H9 (cell line): ENCODE results near the gene POLE2. TPM values are rescaled to one million over a fixed set of nuclear protein-coding genes. Genes with fewer than 3 reads are reported as not detected.

Experiments
- DNase-seq: peaks from one replicate; pipeline ENCODE4 v3.0.0-alpha.2; 2017
- H2AFZ ChIP-seq: one replicate; pipeline ENCODE4 v1.6.1; 2013; ENCODE audit warnings: mild to moderate bottlenecking, low read length, control low read depth, moderate library complexity
- H2AK5ac ChIP-seq: 2 replicates; pipeline ENCODE4 v1.6.1; 2013; ENCODE audit warnings: low read length, control low read depth, mixed read lengths; ENCODE audit not compliant: insufficient read length
- H2BK120ac ChIP-seq: one replicate; pipeline ENCODE4 v1.6.1; 2013; ENCODE audit warnings: low read depth, mild to moderate bottlenecking, low read length, control low read depth, inconsistent platforms; ENCODE audit not compliant: poor library complexity, severe bottlenecking
- H2BK12ac ChIP-seq: 2 replicates; pipeline ENCODE4 v1.6.1; 2013; ENCODE audit warnings: low read length, control low read depth, mixed read lengths, low read depth; ENCODE audit not compliant: insufficient read length
- H2BK15ac ChIP-seq: 2 replicates; pipeline ENCODE4 v1.6.1; 2013; ENCODE audit warnings: low read depth, low read length, control low read depth
- H2BK20ac ChIP-seq: one replicate; pipeline ENCODE4 v1.6.1; 2013; ENCODE audit warnings: low read depth, mild to moderate bottlenecking, low read length, control low read depth, inconsistent platforms; ENCODE audit not compliant: poor library complexity, severe bottlenecking
- H2BK5ac ChIP-seq: 2 replicates; pipeline ENCODE4 v1.6.1; 2013; ENCODE audit warnings: low read length, control low read depth, mixed read lengths; ENCODE audit not compliant: insufficient read length
- H3K14ac ChIP-seq: 2 replicates; pipeline ENCODE4 v1.6.1; 2013; ENCODE audit warnings: low read length, control low read depth; ENCODE audit not compliant: insufficient read depth
- H3K18ac ChIP-seq: 2 replicates; pipeline ENCODE4 v1.6.1; 2013; ENCODE audit warnings: low read depth, mild to moderate bottlenecking, mixed read lengths, low read length, control low read depth; ENCODE audit not compliant: insufficient read length
- H3K23ac ChIP-seq: 2 replicates; pipeline ENCODE4 v1.6.1; 2013; ENCODE audit warnings: low read length, control low read depth, mixed read lengths, low read depth; ENCODE audit not compliant: insufficient read length
- H3K23me2 ChIP-seq: 2 replicates; pipeline ENCODE4 v1.6.1; 2013; ENCODE audit warnings: low read depth, mild to moderate bottlenecking, mixed read lengths, low read length, control low read depth; ENCODE audit not compliant: insufficient read length, poor library complexity, severe bottlenecking
- H3K27ac ChIP-seq: 2 replicates; pipeline ENCODE4 v1.5.1; 2013; ENCODE audit warnings: low read length, control low read depth, mixed read lengths, low read depth; ENCODE audit not compliant: insufficient read length
- H3K27me3 ChIP-seq: 2 replicates; pipeline ENCODE4 v1.6.1; 2013; ENCODE audit warnings: low read length, control low read depth, inconsistent platforms; ENCODE audit not compliant: insufficient read depth
- H3K4ac ChIP-seq: 2 replicates; pipeline ENCODE4 v1.6.1; 2013; ENCODE audit warnings: low read depth, mild to moderate bottlenecking, control low read depth, inconsistent platforms, low read length, moderate library complexity
- H3K4me1 ChIP-seq: 2 replicates; pipeline ENCODE4 v1.6.1; 2013; ENCODE audit warnings: low read length, control low read depth, inconsistent platforms; ENCODE audit not compliant: insufficient read depth
- H3K4me2 ChIP-seq: 2 replicates; pipeline ENCODE4 v1.6.1; 2013; ENCODE audit warnings: low read length, control low read depth, mixed read lengths; ENCODE audit not compliant: insufficient read length, insufficient read depth
- H3K56ac ChIP-seq: 2 replicates; pipeline ENCODE4 v1.6.1; 2013; ENCODE audit warnings: low read depth, mild to moderate bottlenecking, mixed read lengths, low read length, control low read depth; ENCODE audit not compliant: insufficient read length
- H3K79me1 ChIP-seq: 2 replicates; pipeline ENCODE4 v1.6.1; 2013; ENCODE audit warnings: low read depth, mild to moderate bottlenecking, moderate library complexity, low read length, control low read depth, inconsistent platforms; ENCODE audit not compliant: insufficient read depth, poor library complexity, severe bottlenecking
- H3K79me2 ChIP-seq: 2 replicates; pipeline ENCODE4 v1.6.1; 2013; ENCODE audit warnings: low read length, control low read depth, inconsistent platforms; ENCODE audit not compliant: insufficient read depth
- H3K9ac ChIP-seq: 2 replicates; pipeline ENCODE4 v1.6.1; 2013; ENCODE audit warnings: low read length, control low read depth, mixed read lengths; ENCODE audit not compliant: insufficient read length; ENCODE audit errors: extremely low read depth
- H3K9me3 ChIP-seq: one replicate; pipeline ENCODE4 v1.6.1; 2013; ENCODE audit warnings: low read depth, low read length, inconsistent platforms; ENCODE audit not compliant: control insufficient read depth
- H3T11ph ChIP-seq: one replicate; pipeline ENCODE4 v1.6.1; 2013; ENCODE audit warnings: mild to moderate bottlenecking, low read length, control low read depth, inconsistent platforms
- H4K20me1 ChIP-seq: one replicate; pipeline ENCODE4 v1.6.1; 2013; ENCODE audit not compliant: control insufficient read depth, insufficient read length, insufficient read depth
- H4K5ac ChIP-seq: 2 replicates; pipeline ENCODE4 v1.6.1; 2013; ENCODE audit warnings: low read depth, mild to moderate bottlenecking, mixed read lengths, low read length, control low read depth; ENCODE audit not compliant: insufficient read length
- H4K8ac ChIP-seq: replicated peaks from 2 replicates; pipeline ENCODE4 v1.6.1; 2013; ENCODE audit warnings: low read length, control low read depth, mixed read lengths, low read depth; ENCODE audit not compliant: insufficient read length
- H4K91ac ChIP-seq: 2 replicates; pipeline ENCODE4 v1.6.1; 2013; ENCODE audit warnings: low read depth, mild to moderate bottlenecking, moderate library complexity, mixed read lengths, low read length, control low read depth; ENCODE audit not compliant: insufficient read length
- H3K27ac Mint-ChIP-seq, 3 experiments: 2 replicates in 2 of 3; 3 replicates in 1 of 3; pipeline ENCODE4 v1.8.0; 2020 to 2021; ENCODE audit warnings: mixed read lengths in 3 of 3, mild to moderate bottlenecking in 1 of 3, moderate library complexity in 1 of 3
- H3K27me3 Mint-ChIP-seq: 2 replicates; pipeline ENCODE4 v1.8.0; 2021; ENCODE audit warnings: low read depth, mild to moderate bottlenecking, moderate library complexity, mixed read lengths
- H3K36me3 Mint-ChIP-seq, 3 experiments: 2 replicates in 2 of 3; 3 replicates in 1 of 3; pipeline ENCODE4 v1.8.0; 2020 to 2021; ENCODE audit warnings: low read depth in 3 of 3, mixed read lengths in 3 of 3; ENCODE audit not compliant: insufficient read depth in 1 of 3
- H3K4me1 Mint-ChIP-seq, 2 experiments: 2 replicates each; pipeline ENCODE4 v1.8.0; 2020; ENCODE audit warnings: mixed read lengths in 2 of 2
- H3K4me3 Mint-ChIP-seq, 2 experiments: 2 replicates in 1 of 2; 3 replicates in 1 of 2; pipeline ENCODE4 v1.8.0; 2020 to 2021; ENCODE audit warnings: mild to moderate bottlenecking in 2 of 2, mixed read lengths in 2 of 2, moderate library complexity in 1 of 2
- H3K9me3 Mint-ChIP-seq, 2 experiments: 2 replicates in 1 of 2; 3 replicates in 1 of 2; pipeline ENCODE4 v1.8.0; 2020; ENCODE audit warnings: mild to moderate bottlenecking in 2 of 2, mixed read lengths in 2 of 2, moderate library complexity in 1 of 2
- CTCF ChIP-seq: fragments of 200-600 bp; sonication (generic); conservative IDR thresholded peaks from 3 replicates; pipeline ENCODE4 v1.8.0; 2021; ENCODE audit warnings: antibody characterized with exemption, mild to moderate bottlenecking
- WGBS: extraction: QIAGEN DNeasy Blood & Tissue Kit; methylation state at CpG from one replicate; pipeline ENCODE4 v1.1.7; 2013; ENCODE audit warnings: missing lambda C conversion rate, low lambda C conversion rate, mixed read lengths; ENCODE audit not compliant: insufficient read length; ENCODE audit errors: extremely low coverage; 5-methylcytosine and 5-hydroxymethylcytosine counted together
- total RNA-seq: library from RNA; stranded (reverse); gene quantifications from 2 replicates; pipeline ENCODE4 v1.2.1, GENCODE V29; 2021

The POLE2 gene
- total RNA-seq, 1 experiment from 2014 or later: 25.7 TPM

- peaks cover 20% of the 10 kb centered on the region in 2 experiments for H3K4me1 Mint-ChIP-seq
- Histone ChIP-seq H3K4me1 (peaks cover 4% of the 10 kb centered on the region; the same call in 1 of the 2 replicates), H2BK20ac (no peak overlapping the region), H2AFZ (no peak overlapping the region), H2AK5ac (no peak overlapping the region), H3K4ac (no peak overlapping the region), H3K56ac (no peak overlapping the region), H3K79me1 (no peaks in the 10 kb centered on the region), H3K23me2 (peaks cover 12% of the 10 kb centered on the region), H2BK12ac (no peak overlapping the region), H3K4me2 (no peak overlapping the region), H3K23ac (no peak overlapping the region), H3K9me3 (no peaks in the 10 kb centered on the region), H3K18ac (no peak overlapping the region), H4K5ac (no peak overlapping the region), H3K14ac (no peak overlapping the region), H4K8ac (no peak overlapping the region), H3K27ac (no peak overlapping the region), H4K91ac (no peak overlapping the region), H3K9ac (no peak overlapping the region), H3T11ph (no peak overlapping the region), H2BK15ac (no peak overlapping the region), H4K20me1 (no peaks in the 10 kb centered on the region), H3K79me2 (peaks cover 12% of the 10 kb centered on the region; the same call in 1 of the 2 replicates), H3K27me3 (no peaks in the 10 kb centered on the region), H2BK5ac (no peak overlapping the region), H2BK120ac (no peak overlapping the region)
- H3K27me3 Mint-ChIP-seq: no peaks in the 10 kb centered on the region
- H3K36me3 Mint-ChIP-seq: peaks cover 12 to 43% (median 20%) of the 10 kb centered on the region in 3 experiments
- no CpG with 5 or more reads among the region's 3 CpGs for WGBS
- H3K4me3 Mint-ChIP-seq: no peak overlapping the region
- no peaks in the 10 kb centered on the region; a peak in 1 of 5 replicates for H3K9me3 Mint-ChIP-seq
- no peak for DNase-seq
- no peak overlapping the region for H3K27ac Mint-ChIP-seq
- TF ChIP-seq CTCF: no peak
These were observed 64.6 kb downstream of the POLE2 start for GRCh38 chr14:49623387-49623786.
